Lung (tissue), 12 donors: ENCODE data around the gene SCMH1. TPM values are rescaled to one million over a fixed set of nuclear protein-coding genes. Genes with fewer than 3 reads are reported as not detected.

Experiments used
- ATAC-seq: fragments of 200-7000 bp; cut with Tn5 transposase; one replicate; pipeline ENCODE4 v1.9.1; 2020; ENCODE audit warnings: moderate number of reproducible peaks; ENCODE audit not compliant: insufficient read depth, low FRiP score
- DNase-seq, 3 donors: peaks; one replicate each; pipeline ENCODE4 v3.0.0-alpha.2; 2013 to 2017
- H3K27ac ChIP-seq, 2 donors: one replicate each; pipeline ENCODE4 v1.5.1; 2013; ENCODE audit warnings: mild to moderate bottlenecking in 2 of 2, moderate library complexity in 2 of 2, control low read depth in 1 of 2, inconsistent platforms in 1 of 2, low read depth in 1 of 2, low read length in 1 of 2
- H3K27me3 ChIP-seq, 3 donors: one replicate each; pipeline ENCODE4 v1.5.1; 2013; ENCODE audit warnings: low read length in 2 of 3; ENCODE audit not compliant: control insufficient read depth in 3 of 3, insufficient read depth in 3 of 3
- H3K36me3 ChIP-seq, 4 donors: one replicate each; pipeline ENCODE4 v1.5.1; 2013; ENCODE audit warnings: low read length in 4 of 4, mild to moderate bottlenecking in 1 of 4, moderate library complexity in 1 of 4; ENCODE audit not compliant: control insufficient read depth in 4 of 4, insufficient read depth in 4 of 4
- H3K4me1 ChIP-seq, 5 donors: one replicate each; pipeline ENCODE4 v1.5.1; 2013; ENCODE audit warnings: low read length in 5 of 5, mild to moderate bottlenecking in 2 of 5, moderate library complexity in 1 of 5; ENCODE audit not compliant: control insufficient read depth in 5 of 5, insufficient read depth in 5 of 5
- H3K4me3 ChIP-seq: one replicate; pipeline ENCODE4 v1.5.1; 2013; ENCODE audit warnings: mild to moderate bottlenecking, control low read depth, moderate library complexity
- H3K9ac ChIP-seq, 2 donors: one replicate each; pipeline ENCODE4 v1.5.1; 2013; ENCODE audit warnings: low read length in 2 of 2, control low read depth in 1 of 2; ENCODE audit not compliant: insufficient read depth in 1 of 2
- H3K9me3 ChIP-seq, 4 donors: one replicate each; pipeline ENCODE4 v1.5.1; 2013; ENCODE audit warnings: low read length in 3 of 4, mild to moderate bottlenecking in 1 of 4, moderate library complexity in 1 of 4; ENCODE audit not compliant: control insufficient read depth in 4 of 4, insufficient read depth in 3 of 4
- WGBS, 2 donors: extraction: QIAGEN DNeasy Blood & Tissue Kit; methylation state at CpG; one replicate each; pipeline ENCODE4 v1.1.7; 2013; 5-methylcytosine and 5-hydroxymethylcytosine counted together
- polyA plus RNA-seq, 2 donors: library from polyadenylated mRNA; stranded (reverse); fragments of 200-250 nt; gene quantifications; one replicate each; pipeline ENCODE4 v1.2.1, GENCODE V29; 2013
- total RNA-seq, 2 donors: library from RNA; depleted of rRNA in 1 of 2; stranded (reverse); fragments of >200 nt in 1 of 2; gene quantifications; one replicate each; pipeline ENCODE4 v1.2.1, GENCODE V29; 2014 to 2021
- TF ChIP-seq, protein P1 (sequence below): IDR thresholded peaks from 2 replicates; pipeline ENCODE4 v1.5.1; 2012; ENCODE audit warnings: mild to moderate bottlenecking; ENCODE audit errors: control extremely low read depth, extremely low read depth
- donor health status: control.
- donor health status: control.
- donor health status: Bipolar disorder and iron deficiency.
- donor health status: healthy.
- donor health status: DM: yes; HTN: yes; CAD: no.

Gene SCMH1
- total and polyA plus RNA-seq, 4 donors, result 20.7 to 43.5 (median 28.8) TPM

DNA sequence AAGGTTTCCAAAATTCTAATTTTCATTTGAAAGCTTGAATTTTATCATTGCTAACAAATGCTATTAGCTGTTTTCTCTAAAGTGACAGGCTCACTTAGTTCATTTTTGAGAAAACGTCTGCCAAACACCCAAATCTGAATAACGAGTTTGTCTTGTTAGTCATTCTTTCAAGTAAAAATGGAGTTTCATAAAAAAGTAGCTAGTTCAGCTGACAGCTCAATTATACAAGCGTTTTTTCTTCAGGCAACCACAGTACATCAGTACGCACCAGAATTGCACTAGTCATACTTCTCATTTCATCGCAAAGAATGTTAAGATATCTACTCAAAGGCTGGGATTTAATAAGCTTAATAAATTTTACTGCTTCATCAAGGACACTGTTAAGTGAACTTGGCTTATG lies 148.3 kb downstream of the SCMH1 start:
- DNase-seq (no peak), ATAC-seq (no peak)
- peaks cover 0 to 8% (median 0%) of the 10 kb centered on the region in 5 donors for H3K4me1 ChIP-seq
- H3K9ac ChIP-seq, result no peak overlapping the region
- H3K4me3 ChIP-seq, result no peak overlapping the region
- H3K27me3 ChIP-seq, result no peaks in the 10 kb centered on the region
- no peaks in the 10 kb centered on the region for H3K36me3 ChIP-seq
- WGBS, 2 donors, result 74 to 75% methylated on average over 5 of the region's 5 CpGs
- no peak overlapping the region for H3K27ac ChIP-seq
- TF ChIP-seq, protein P1, sequence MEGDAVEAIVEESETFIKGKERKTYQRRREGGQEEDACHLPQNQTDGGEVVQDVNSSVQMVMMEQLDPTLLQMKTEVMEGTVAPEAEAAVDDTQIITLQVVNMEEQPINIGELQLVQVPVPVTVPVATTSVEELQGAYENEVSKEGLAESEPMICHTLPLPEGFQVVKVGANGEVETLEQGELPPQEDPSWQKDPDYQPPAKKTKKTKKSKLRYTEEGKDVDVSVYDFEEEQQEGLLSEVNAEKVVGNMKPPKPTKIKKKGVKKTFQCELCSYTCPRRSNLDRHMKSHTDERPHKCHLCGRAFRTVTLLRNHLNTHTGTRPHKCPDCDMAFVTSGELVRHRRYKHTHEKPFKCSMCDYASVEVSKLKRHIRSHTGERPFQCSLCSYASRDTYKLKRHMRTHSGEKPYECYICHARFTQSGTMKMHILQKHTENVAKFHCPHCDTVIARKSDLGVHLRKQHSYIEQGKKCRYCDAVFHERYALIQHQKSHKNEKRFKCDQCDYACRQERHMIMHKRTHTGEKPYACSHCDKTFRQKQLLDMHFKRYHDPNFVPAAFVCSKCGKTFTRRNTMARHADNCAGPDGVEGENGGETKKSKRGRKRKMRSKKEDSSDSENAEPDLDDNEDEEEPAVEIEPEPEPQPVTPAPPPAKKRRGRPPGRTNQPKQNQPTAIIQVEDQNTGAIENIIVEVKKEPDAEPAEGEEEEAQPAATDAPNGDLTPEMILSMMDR, result no peak
- H3K9me3 ChIP-seq, result no peaks in the 10 kb centered on the region

DNA sequence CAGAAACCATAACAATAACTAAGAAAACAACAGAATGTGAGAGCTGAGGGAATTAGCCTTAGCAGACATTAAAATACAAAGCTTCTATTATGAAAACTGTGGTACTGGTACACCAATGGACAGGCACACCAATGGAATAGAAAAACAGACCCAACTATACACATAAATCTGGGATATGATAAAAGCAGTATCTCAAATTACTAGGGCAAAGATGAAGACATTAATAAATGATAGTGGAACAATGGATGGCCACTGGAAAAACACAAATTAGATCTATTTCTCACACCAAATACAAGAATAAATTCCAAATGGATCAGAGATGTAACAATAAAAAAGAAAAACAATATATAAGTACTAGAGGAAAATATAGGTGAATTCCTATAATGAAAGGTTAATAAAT lies 155.2 kb downstream of the SCMH1 start:
- DNase-seq (no peak), ATAC-seq (no peak)
- no peaks in the 10 kb centered on the region for H3K27me3 ChIP-seq
- no peak overlapping the region for H3K27ac ChIP-seq
- H3K36me3 ChIP-seq, result peaks cover 0 to 3% (median 0%) of the 10 kb centered on the region in 4 donors
- TF ChIP-seq, protein P1, result no peak
- no peak overlapping the region for H3K4me3 ChIP-seq
- H3K9me3 ChIP-seq, result no peaks in the 10 kb centered on the region
- H3K4me1 ChIP-seq, result no peaks in the 10 kb centered on the region
- H3K9ac ChIP-seq, result no peak overlapping the region

DNA sequence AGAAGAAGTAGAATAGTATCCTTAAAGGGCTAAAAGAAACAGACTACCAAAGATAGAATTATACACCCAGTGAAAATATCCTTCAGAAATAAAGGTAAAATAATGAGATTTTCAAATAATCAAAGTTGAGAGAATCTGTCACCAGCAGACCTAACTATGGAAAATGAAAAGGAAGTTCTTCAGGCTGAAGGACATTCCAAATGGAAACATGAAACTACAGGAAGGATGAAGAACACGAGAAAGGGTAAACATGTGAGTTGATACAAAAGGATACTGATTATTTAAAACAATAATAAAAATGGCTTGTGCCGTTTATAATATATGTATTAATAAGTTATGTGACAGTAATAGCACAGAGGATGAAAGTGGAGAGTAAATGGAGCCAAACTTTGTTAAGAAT lies 163.5 kb downstream of the SCMH1 start:
- 73 to 84% methylated on average over 2 of the region's 2 CpGs for WGBS, 2 donors
- H3K27me3 ChIP-seq, result no peaks in the 10 kb centered on the region
- ATAC-seq (no peak), DNase-seq (no peak)
- no peak overlapping the region for H3K27ac ChIP-seq
- TF ChIP-seq, protein P1, result no peak
- H3K4me1 ChIP-seq, result no peaks in the 10 kb centered on the region
- H3K9ac ChIP-seq, result no peak overlapping the region
- no peak overlapping the region for H3K4me3 ChIP-seq
- peaks cover 0 to 13% (median 0%) of the 10 kb centered on the region in 4 donors for H3K36me3 ChIP-seq
- no peaks in the 10 kb centered on the region for H3K9me3 ChIP-seq

DNA sequence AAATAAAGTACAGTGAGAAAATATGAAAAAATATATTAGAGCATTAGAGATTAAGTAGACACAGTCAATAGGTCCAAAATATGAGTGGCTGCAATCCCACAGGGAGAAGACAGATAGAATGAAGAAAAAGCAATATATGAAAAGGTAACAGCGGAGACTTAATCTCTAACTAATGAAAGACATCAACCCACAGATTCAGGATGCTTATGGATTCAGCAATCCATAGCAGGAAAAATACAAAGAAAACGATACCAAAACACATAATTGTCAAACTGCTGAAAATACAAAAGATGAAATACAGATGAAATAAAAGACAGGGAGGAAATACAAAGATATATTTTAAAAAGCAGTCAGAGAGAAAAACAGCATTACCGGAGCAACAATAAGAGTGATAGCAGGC lies 163.9 kb downstream of the SCMH1 start:
- no peaks in the 10 kb centered on the region for H3K9me3 ChIP-seq
- no peak overlapping the region for H3K27ac ChIP-seq
- peaks cover 0 to 13% (median 0%) of the 10 kb centered on the region in 4 donors for H3K36me3 ChIP-seq
- TF ChIP-seq, protein P1, result no peak
- no peak overlapping the region for H3K9ac ChIP-seq
- ATAC-seq, result no peak
- no peaks in the 10 kb centered on the region for H3K27me3 ChIP-seq
- no peak overlapping the region for H3K4me3 ChIP-seq
- 97 to 99% methylated on average over 3 of the region's 3 CpGs for WGBS, 2 donors
- no peak for DNase-seq
- H3K4me1 ChIP-seq, result no peaks in the 10 kb centered on the region
